Measurements from ENCODE around the gene TSKU. TPM values are rescaled to one million over a fixed set of nuclear protein-coding genes. Genes with fewer than 3 reads are reported as not detected.

Gene TSKU
- total RNA-seq, 1 donor from 2014 or later = 7.1 TPM

- DNase-seq (ENCODE audit: low spot score) = no peak
- H3K9me3 ChIP-seq (ENCODE audit: low read depth) = no peaks in the 10 kb centered on the region
- H3K36me3 ChIP-seq = no peaks in the 10 kb centered on the region
- H3K4me1 Mint-ChIP-seq = peaks cover 47% of the 10 kb centered on the region
- H2AFZ ChIP-seq (replicated peaks) = no peak overlapping the region
- no peak overlapping the region for H3K4me3 ChIP-seq
- no peaks in the 10 kb centered on the region for H3K9me3 Mint-ChIP-seq
- no peak overlapping the region for H3K4me2 ChIP-seq
- peak overlapping the region; percentile 27 for H3K4me3 Mint-ChIP-seq
- peaks cover 24% of the 10 kb centered on the region for H3F3A ChIP-seq (ENCODE audit: low read depth)
- H3K27ac ChIP-seq = no peak overlapping the region
- peaks cover 9% of the 10 kb centered on the region for H3K27me3 Mint-ChIP-seq (ENCODE audit: insufficient read depth, low read depth)
- no peak overlapping the region for H3K27ac Mint-ChIP-seq
- no peaks in the 10 kb centered on the region for H3K36me3 Mint-ChIP-seq
- H3K79me2 ChIP-seq (ENCODE audit: low read depth) = no peaks in the 10 kb centered on the region
- H3K27me3 ChIP-seq = peaks cover 3% of the 10 kb centered on the region
- peaks cover 45% of the 10 kb centered on the region for H3K4me1 ChIP-seq
- no peak for TF ChIP-seq EZH2 (IDR thresholded peaks at IDR 0.05)
- TF ChIP-seq EZH2phosphoT487 (IDR thresholded peaks at IDR 0.05) = no peak
- TF ChIP-seq CTCF (IDR thresholded peaks at IDR 0.05) = no peak
- H3K9ac ChIP-seq = no peak overlapping the region
- no peaks in the 10 kb centered on the region for H4K20me1 ChIP-seq (ENCODE audit: low read depth)
These were observed 20.1 kb upstream of the TSKU start for GRCh38 chr11:76762867-76763572.

GRCh38 chr11:76763573-76764346, 19.4 kb upstream of the TSKU start:
- Histone ChIP-seq H3K36me3 (no peaks in the 10 kb centered on the region), H3F3A (ENCODE audit: low read depth) (peaks cover 17% of the 10 kb centered on the region), H3K79me2 (ENCODE audit: low read depth) (no peaks in the 10 kb centered on the region), H4K20me1 (ENCODE audit: low read depth) (no peaks in the 10 kb centered on the region), H3K9me3 (ENCODE audit: low read depth) (no peaks in the 10 kb centered on the region), H3K4me1 (peaks cover 45% of the 10 kb centered on the region), H3K27me3 (peaks cover 3% of the 10 kb centered on the region), H3K27ac (no peak overlapping the region), H3K4me2 (no peak overlapping the region), H3K9ac (no peak overlapping the region), H3K4me3 (no peak overlapping the region), H2AFZ (replicated peaks) (no peak overlapping the region)
- Mint-ChIP-seq H3K4me1 (peaks cover 49% of the 10 kb centered on the region), H3K27ac (no peak overlapping the region), H3K9me3 (no peaks in the 10 kb centered on the region), H3K4me3 (no peak overlapping the region), H3K36me3 (no peaks in the 10 kb centered on the region), H3K27me3 (ENCODE audit: insufficient read depth, low read depth) (peaks cover 10% of the 10 kb centered on the region)
- no peak for DNase-seq (ENCODE audit: low spot score)
- no peak for TF ChIP-seq CTCF (IDR thresholded peaks at IDR 0.05)
- TF ChIP-seq EZH2phosphoT487 (IDR thresholded peaks at IDR 0.05) = no peak
- no peak for TF ChIP-seq EZH2 (IDR thresholded peaks at IDR 0.05)

GRCh38 chr11:76764941-76765665, 18.1 kb upstream of the TSKU start:
- no peak overlapping the region for H3K4me3 ChIP-seq
- no peak for TF ChIP-seq EZH2 (IDR thresholded peaks at IDR 0.05)
- TF ChIP-seq EZH2phosphoT487 (IDR thresholded peaks at IDR 0.05) = no peak
- no peak for TF ChIP-seq CTCF (IDR thresholded peaks at IDR 0.05)
- H3K79me2 ChIP-seq (ENCODE audit: low read depth) = no peaks in the 10 kb centered on the region
- no peak overlapping the region for H3K9ac ChIP-seq
- no peaks in the 10 kb centered on the region for H3K36me3 ChIP-seq
- H3K4me3 Mint-ChIP-seq = no peak overlapping the region
- H3K4me1 ChIP-seq = peaks cover 36% of the 10 kb centered on the region
- no peaks in the 10 kb centered on the region for H3K36me3 Mint-ChIP-seq
- H4K20me1 ChIP-seq (ENCODE audit: low read depth) = no peaks in the 10 kb centered on the region
- H3K27ac ChIP-seq = no peak overlapping the region
- no peaks in the 10 kb centered on the region for H3K9me3 Mint-ChIP-seq
- H3K27me3 ChIP-seq = peaks cover 3% of the 10 kb centered on the region
- H3K4me2 ChIP-seq = no peak overlapping the region
- peaks cover 41% of the 10 kb centered on the region for H3K4me1 Mint-ChIP-seq
- peaks cover 7% of the 10 kb centered on the region for H3F3A ChIP-seq (ENCODE audit: low read depth)
- peaks cover 11% of the 10 kb centered on the region for H3K27me3 Mint-ChIP-seq (ENCODE audit: insufficient read depth, low read depth)
- no peak for DNase-seq (ENCODE audit: low spot score)
- H3K27ac Mint-ChIP-seq = no peak overlapping the region
- H3K9me3 ChIP-seq (ENCODE audit: low read depth) = no peaks in the 10 kb centered on the region
- no peak overlapping the region for H2AFZ ChIP-seq (replicated peaks)
